ENCODE measurements around the gene SEL1L3.
A peak's percentile ranks its signal among the peaks of the same experiment; 100 is the strongest.

The SEL1L3 gene

DNA sequence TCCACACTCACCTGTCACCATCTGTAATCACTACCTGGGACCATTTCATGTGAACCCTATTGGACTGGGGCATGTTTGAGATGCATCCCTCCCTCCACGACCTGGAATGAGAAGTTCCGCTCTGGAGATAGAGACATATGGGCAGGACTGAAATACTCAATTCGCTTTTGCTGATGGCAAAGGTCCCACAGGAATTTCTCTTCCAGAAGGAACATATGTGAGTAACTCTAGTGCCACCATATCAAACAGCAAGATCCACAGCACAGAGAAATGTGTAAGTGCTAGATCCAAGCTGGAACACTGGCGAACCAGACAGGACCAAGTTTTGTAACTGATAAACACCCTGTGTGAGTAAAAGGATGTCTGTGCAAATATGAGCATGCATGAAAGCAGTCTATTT is 43.9 kb downstream of the SEL1L3 start:
- TF ChIP-seq, protein P1, sequence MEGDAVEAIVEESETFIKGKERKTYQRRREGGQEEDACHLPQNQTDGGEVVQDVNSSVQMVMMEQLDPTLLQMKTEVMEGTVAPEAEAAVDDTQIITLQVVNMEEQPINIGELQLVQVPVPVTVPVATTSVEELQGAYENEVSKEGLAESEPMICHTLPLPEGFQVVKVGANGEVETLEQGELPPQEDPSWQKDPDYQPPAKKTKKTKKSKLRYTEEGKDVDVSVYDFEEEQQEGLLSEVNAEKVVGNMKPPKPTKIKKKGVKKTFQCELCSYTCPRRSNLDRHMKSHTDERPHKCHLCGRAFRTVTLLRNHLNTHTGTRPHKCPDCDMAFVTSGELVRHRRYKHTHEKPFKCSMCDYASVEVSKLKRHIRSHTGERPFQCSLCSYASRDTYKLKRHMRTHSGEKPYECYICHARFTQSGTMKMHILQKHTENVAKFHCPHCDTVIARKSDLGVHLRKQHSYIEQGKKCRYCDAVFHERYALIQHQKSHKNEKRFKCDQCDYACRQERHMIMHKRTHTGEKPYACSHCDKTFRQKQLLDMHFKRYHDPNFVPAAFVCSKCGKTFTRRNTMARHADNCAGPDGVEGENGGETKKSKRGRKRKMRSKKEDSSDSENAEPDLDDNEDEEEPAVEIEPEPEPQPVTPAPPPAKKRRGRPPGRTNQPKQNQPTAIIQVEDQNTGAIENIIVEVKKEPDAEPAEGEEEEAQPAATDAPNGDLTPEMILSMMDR (IDR thresholded peaks at IDR 0.05; ENCODE audit: low read length, missing control alignments) = no peak
- H3K4me3 ChIP-seq (replicated peaks; ENCODE audit: low read depth, low read length) = no peak overlapping the region
- no peak for DNase-seq (ENCODE audit: low read depth)

DNA sequence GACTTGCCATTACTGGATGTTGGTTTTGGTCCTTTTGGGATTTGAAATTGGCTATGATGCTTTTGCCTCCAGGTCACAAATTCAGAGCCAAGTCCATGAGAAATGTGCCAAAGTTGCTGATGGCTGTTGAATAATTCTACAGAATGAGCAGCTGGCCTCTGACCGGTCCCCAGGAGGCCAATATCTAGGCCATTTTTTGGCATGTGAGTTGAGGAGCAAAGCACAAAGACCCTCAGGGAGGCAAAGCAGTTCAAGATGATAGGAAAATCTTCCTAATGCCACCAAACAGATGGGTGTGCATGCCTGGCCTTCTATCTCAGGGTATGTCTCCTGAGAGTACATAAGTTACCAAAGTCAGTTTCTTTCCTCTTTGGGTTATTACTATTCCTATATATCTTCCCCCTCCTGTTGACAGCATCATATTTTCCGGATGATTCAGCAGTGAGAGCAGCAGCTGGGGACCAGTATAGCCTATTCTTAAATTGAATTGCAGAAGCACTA is 44.4 kb downstream of the SEL1L3 start:
- peak; percentile 26 for DNase-seq (ENCODE audit: low read depth)
- TF ChIP-seq, protein P1 (IDR thresholded peaks at IDR 0.05; ENCODE audit: low read length, missing control alignments) = no peak
- no peak overlapping the region for H3K4me3 ChIP-seq (replicated peaks; ENCODE audit: low read depth, low read length)

DNA sequence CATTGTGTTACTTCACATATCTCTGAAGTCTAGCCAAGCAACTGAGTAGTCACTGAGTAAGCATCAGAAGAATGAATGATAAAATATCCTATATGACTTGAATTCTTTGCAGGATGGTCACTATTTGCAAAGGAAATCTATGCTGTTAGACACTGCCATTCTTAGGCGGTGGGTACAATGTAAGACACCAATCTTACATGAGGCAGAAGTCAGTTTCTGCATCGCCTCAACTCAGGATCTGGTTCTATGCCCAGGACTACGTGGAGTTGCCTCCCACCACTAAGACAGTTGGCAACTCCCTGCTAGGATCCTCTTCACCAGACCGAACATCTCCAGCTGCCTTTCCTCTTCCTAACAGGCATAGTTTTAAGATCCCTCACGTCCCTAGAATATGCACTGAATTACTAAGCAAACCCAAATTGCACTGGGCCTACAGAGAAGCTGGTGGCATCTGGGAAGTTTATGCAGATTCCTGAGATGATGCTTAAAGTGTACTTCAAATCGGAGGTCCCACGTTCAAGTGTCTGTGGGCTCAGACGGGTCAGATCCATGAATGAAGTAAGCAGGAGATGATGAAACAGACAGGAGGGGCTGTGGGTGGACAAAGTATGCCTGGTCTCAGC is 45.6 kb downstream of the SEL1L3 start:
- TF ChIP-seq, protein P1 (IDR thresholded peaks at IDR 0.05; ENCODE audit: low read length, missing control alignments) = no peak
- peak; percentile 79 for DNase-seq (ENCODE audit: low read depth)
- H3K4me3 ChIP-seq (replicated peaks; ENCODE audit: low read depth, low read length) = no peak overlapping the region

DNA sequence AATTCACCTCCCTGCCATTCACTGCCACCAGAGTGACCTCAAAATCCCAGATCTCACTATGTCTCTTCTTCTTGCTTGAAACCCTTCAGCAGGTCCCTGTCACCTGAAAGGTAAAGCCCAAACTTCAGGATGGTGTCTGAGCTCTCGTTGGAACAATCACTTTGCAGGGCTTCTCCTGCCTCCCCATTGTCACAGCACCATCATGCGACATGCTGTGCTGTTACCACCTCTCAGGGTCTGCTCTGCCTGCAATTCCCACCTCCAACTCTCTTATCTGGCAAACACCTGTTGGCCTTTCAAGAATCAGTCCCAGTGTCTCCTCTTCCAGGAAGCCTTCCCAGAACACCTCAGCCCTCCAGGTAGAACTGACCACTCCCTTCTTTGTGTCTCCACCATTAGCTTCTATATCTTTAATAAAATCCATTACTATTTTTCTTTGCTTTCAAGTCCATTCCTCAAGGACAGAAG is 46.2 kb downstream of the SEL1L3 start:
- TF ChIP-seq, protein P1 (IDR thresholded peaks at IDR 0.05; ENCODE audit: low read length, missing control alignments) = no peak
- no peak overlapping the region for H3K4me3 ChIP-seq (replicated peaks; ENCODE audit: low read depth, low read length)
- no peak for DNase-seq (ENCODE audit: low read depth)

DNA sequence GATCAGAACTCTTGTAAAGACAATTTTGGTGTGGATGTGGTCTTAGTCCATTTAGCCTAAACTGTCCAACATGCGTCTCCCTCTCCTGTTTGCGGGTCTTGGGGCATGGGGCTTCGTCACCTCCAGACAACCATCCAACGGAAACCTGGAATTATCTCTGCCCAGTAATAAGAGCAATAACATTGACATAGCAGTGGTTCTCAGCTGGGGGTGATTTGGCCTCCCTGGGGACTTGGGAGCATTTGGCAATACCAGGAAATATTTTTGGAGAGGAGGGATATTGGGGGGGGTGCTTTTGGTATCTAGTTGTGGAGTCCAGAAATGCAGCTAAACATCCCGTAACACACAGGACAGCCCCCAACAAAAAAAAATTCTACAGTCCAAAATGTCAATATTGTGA is 47.2 kb downstream of the SEL1L3 start:
- TF ChIP-seq, protein P1 (IDR thresholded peaks at IDR 0.05; ENCODE audit: low read length, missing control alignments) = no peak
- DNase-seq (ENCODE audit: low read depth) = peak; percentile 49
- no peak overlapping the region for H3K4me3 ChIP-seq (replicated peaks; ENCODE audit: low read depth, low read length)

DNA sequence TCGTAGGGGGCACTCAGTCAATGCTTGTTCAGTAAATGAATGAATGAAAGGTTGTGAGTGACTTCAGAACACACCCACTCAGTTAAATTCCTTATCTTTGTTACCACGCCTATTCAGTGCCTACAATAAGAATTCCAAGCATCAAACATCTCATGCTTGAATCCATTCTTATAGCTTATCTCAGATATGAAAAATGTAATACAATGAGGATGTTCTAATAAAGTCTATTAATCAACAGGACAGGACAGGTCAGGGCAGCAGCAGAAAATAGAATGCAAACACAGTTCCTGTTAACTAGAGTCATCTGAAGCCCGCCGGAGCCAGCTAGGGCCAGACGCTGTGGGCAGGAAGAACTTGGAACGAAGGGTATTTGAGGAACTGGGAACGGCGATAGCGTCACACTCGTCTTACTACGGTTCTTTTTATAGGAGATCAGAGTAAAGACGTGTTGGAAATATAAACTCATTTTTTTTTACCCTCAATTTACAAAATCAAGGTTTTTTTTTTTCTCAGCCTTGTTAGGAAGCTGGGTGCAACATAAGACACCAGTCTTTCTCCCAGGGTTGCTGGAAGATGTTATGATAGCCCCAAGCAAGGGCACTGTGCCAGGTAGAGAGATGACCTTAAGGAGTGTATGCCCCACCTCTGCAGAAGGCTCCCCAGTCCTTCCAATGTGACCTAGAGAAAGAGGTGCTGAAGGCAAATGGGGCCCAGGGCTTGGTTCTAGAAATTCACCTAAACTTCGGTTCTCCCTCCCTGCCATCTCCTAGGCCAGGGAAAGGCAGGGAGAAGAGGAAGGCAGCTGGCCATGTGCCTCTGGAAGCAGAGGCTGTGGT is 48.3 kb downstream of the SEL1L3 start:
- TF ChIP-seq, protein P1 (IDR thresholded peaks at IDR 0.05; ENCODE audit: low read length, missing control alignments) = no peak
- H3K4me3 ChIP-seq (replicated peaks; ENCODE audit: low read depth, low read length) = no peak overlapping the region
- peak; percentile 79 for DNase-seq (ENCODE audit: low read depth)
